CD14-positive monocyte (primary cell): ENCODE measurements around the gene TMEM164. TPM values are rescaled to one million over a fixed set of nuclear protein-coding genes. Genes with fewer than 3 reads are reported as not detected.

Experiments used
- DNase-seq, 3 donors: peaks; one replicate each; pipeline ENCODE4 v3.0.0-alpha.2; 2011 to 2022
- H2AFZ ChIP-seq: 2 replicates; pipeline ENCODE4 v1.6.0; 2012; ENCODE audit warnings: mild to moderate bottlenecking, low read depth, low read length, inconsistent platforms; ENCODE audit not compliant: insufficient read depth, poor library complexity, severe bottlenecking
- H3K27ac ChIP-seq, 2 donors: 1 replicate in 1 of 2; 2 replicates in 1 of 2; pipeline ENCODE4 v1.5.1; 2012 to 2013; ENCODE audit warnings: low read length in 2 of 2, control low read depth in 1 of 2, inconsistent platforms in 1 of 2, low read depth in 1 of 2, mild to moderate bottlenecking in 1 of 2
- H3K27me3 ChIP-seq, 2 donors: one replicate each; pipeline versions ENCODE4 v1.6.0 to v1.6.1; 2011 to 2013; ENCODE audit warnings: low read length in 2 of 2; ENCODE audit not compliant: control insufficient read depth in 2 of 2, insufficient read depth in 2 of 2
- H3K36me3 ChIP-seq, 2 donors: replicated peaks in 1 of 2; 1 replicate in 1 of 2; 2 replicates in 1 of 2; pipeline versions ENCODE4 v1.5.1 to v1.6.1; 2012 to 2013; ENCODE audit warnings: low read length in 2 of 2, control low read depth in 1 of 2, inconsistent platforms in 1 of 2, mild to moderate bottlenecking in 1 of 2; ENCODE audit not compliant: insufficient read depth in 2 of 2, control insufficient read depth in 1 of 2
- H3K4me1 ChIP-seq, 2 donors: 1 replicate in 1 of 2; 2 replicates in 1 of 2; pipeline versions ENCODE4 v1.5.1 to v1.6.1; 2012 to 2013; ENCODE audit warnings: low read length in 2 of 2, control low read depth in 1 of 2, inconsistent platforms in 1 of 2, mild to moderate bottlenecking in 1 of 2, moderate library complexity in 1 of 2; ENCODE audit not compliant: insufficient read depth in 2 of 2, control insufficient read depth in 1 of 2
- H3K4me2 ChIP-seq: replicated peaks from 2 replicates; pipeline ENCODE3; 2012; ENCODE audit warnings: low read length, moderate library complexity, mild to moderate bottlenecking; ENCODE audit not compliant: poor library complexity, severe bottlenecking; ENCODE audit errors: extremely low read depth
- H3K4me3 ChIP-seq, 3 experiments: fragments of 200-600 bp in 1 of 3; sonication (generic) in 1 of 3; replicated peaks in 1 of 3; 1 replicate in 2 of 3; 2 replicates in 1 of 3; pipeline ENCODE4 v1.5.1; 2011 to 2013; ENCODE audit warnings: low read length in 3 of 3, mild to moderate bottlenecking in 3 of 3, control low read depth in 2 of 3, low read depth in 2 of 3, inconsistent platforms in 1 of 3, moderate library complexity in 1 of 3
- H3K79me2 ChIP-seq: 2 replicates; pipeline ENCODE4 v1.6.0; 2012; ENCODE audit warnings: mild to moderate bottlenecking, control low read depth, inconsistent platforms, low read length, moderate library complexity; ENCODE audit not compliant: insufficient read depth
- H3K9ac ChIP-seq: 2 replicates; pipeline ENCODE4 v1.6.0; 2017; ENCODE audit warnings: low read length, mild to moderate bottlenecking; ENCODE audit not compliant: insufficient read depth, poor library complexity, severe bottlenecking
- H3K9me3 ChIP-seq, 2 donors: replicated peaks in 1 of 2; 1 replicate in 1 of 2; 2 replicates in 1 of 2; pipeline versions ENCODE4 v1.5.1 to v1.6.1; 2012 to 2013; ENCODE audit warnings: low read length in 2 of 2, control low read depth in 1 of 2; ENCODE audit not compliant: control insufficient read depth in 1 of 2, insufficient read depth in 1 of 2
- H4K20me1 ChIP-seq: 2 replicates; pipeline ENCODE4 v1.6.0; 2012; ENCODE audit warnings: mild to moderate bottlenecking, low read length, control low read depth, moderate library complexity; ENCODE audit not compliant: insufficient read depth
- H3K27ac Mint-ChIP-seq, 7 donors: one replicate each; pipeline ENCODE4 v1.8.0; 2020; ENCODE audit warnings: mild to moderate bottlenecking in 7 of 7, mixed read lengths in 7 of 7, moderate library complexity in 6 of 7, inconsistent platforms in 2 of 7
- H3K27me3 Mint-ChIP-seq, 3 donors: one replicate each; pipeline ENCODE4 v1.8.0; 2021 to 2022; ENCODE audit warnings: low read depth in 3 of 3, mild to moderate bottlenecking in 3 of 3, mixed read lengths in 3 of 3, moderate library complexity in 3 of 3, inconsistent platforms in 1 of 3
- H3K36me3 Mint-ChIP-seq, 2 donors: one replicate each; pipeline ENCODE4 v1.8.0; 2020; ENCODE audit warnings: mixed read lengths in 2 of 2, inconsistent platforms in 1 of 2, mild to moderate bottlenecking in 1 of 2
- H3K4me1 Mint-ChIP-seq: one replicate; pipeline ENCODE4 v1.8.0; 2020; ENCODE audit warnings: mild to moderate bottlenecking, mixed read lengths
- H3K4me3 Mint-ChIP-seq, 2 donors: one replicate each; pipeline ENCODE4 v1.8.0; 2020; ENCODE audit warnings: mild to moderate bottlenecking in 2 of 2, mixed read lengths in 2 of 2, moderate library complexity in 1 of 2
- H3K9me3 Mint-ChIP-seq, 7 donors: one replicate each; pipeline ENCODE4 v1.8.0; 2020 to 2022; ENCODE audit warnings: mixed read lengths in 7 of 7, mild to moderate bottlenecking in 6 of 7, moderate library complexity in 6 of 7, inconsistent platforms in 2 of 7
- WGBS: methylation state at CpG from one replicate; pipeline ENCODE4 v1.1.5; 2013; ENCODE audit warnings: missing lambda C conversion rate; ENCODE audit not compliant: insufficient coverage; 5-methylcytosine and 5-hydroxymethylcytosine counted together
- intact Hi-C, 2 donors: fragments of 100-400 bp; cut with micrococcal nuclease; formaldehyde crosslinking; loops; one replicate each; pipeline versions ENCODE4 v1.15.0 to v1.15.1; 2023
- polyA plus RNA-seq, 3 donors: library from polyadenylated mRNA; depleted of rRNA in 1 of 3; unstranded in 2 of 3; stranded (reverse) in 1 of 3; fragments of 300-500 nt in 2 of 3; fragments of >200 nt in 1 of 3; fragmentation: Illumina TruSeq in 2 of 3; gene quantifications; 1 replicate in 2 of 3; 2 replicates in 1 of 3; pipeline ENCODE4 v1.2.3, GENCODE V29; 2012 to 2021
- TF ChIP-seq, protein P1 (sequence below): fragments of 200-600 bp; IDR thresholded peaks from one replicate; pipeline ENCODE4 v1.8.0; 2022; ENCODE audit warnings: antibody characterized with exemption, mild to moderate bottlenecking

The TMEM164 gene
- polyA plus RNA-seq, 3 donors = 5.3 to 39.5 (median 7.3) TPM

- no peaks in the 10 kb centered on the region for H3K9me3 ChIP-seq
- H3K9ac ChIP-seq = no peak overlapping the region
- H3K4me2 ChIP-seq = no peak overlapping the region
- H3K27ac ChIP-seq = no peak overlapping the region
- peaks cover 61% of the 10 kb centered on the region for H3K79me2 ChIP-seq
- peaks cover 0 to 2% of the 10 kb centered on the region in 2 donors for H3K27me3 ChIP-seq
- WGBS = 89% methylated on average over 1 of the region's 2 CpGs
- peaks cover 12 to 16% of the 10 kb centered on the region in 2 donors for H3K36me3 Mint-ChIP-seq
- H2AFZ ChIP-seq = no peak overlapping the region
- H3K27me3 Mint-ChIP-seq = peaks cover 0 to 2% (median 0%) of the 10 kb centered on the region in 3 donors
- H3K36me3 ChIP-seq = no peaks in the 10 kb centered on the region
- H3K4me1 Mint-ChIP-seq = peaks cover 55% of the 10 kb centered on the region
- peaks cover 20 to 26% of the 10 kb centered on the region in 2 donors for H3K4me1 ChIP-seq
- peaks cover 35% of the 10 kb centered on the region for H4K20me1 ChIP-seq
- peaks cover 0 to 2% (median 0%) of the 10 kb centered on the region in 7 donors for H3K9me3 Mint-ChIP-seq
- TF ChIP-seq, protein P1, sequence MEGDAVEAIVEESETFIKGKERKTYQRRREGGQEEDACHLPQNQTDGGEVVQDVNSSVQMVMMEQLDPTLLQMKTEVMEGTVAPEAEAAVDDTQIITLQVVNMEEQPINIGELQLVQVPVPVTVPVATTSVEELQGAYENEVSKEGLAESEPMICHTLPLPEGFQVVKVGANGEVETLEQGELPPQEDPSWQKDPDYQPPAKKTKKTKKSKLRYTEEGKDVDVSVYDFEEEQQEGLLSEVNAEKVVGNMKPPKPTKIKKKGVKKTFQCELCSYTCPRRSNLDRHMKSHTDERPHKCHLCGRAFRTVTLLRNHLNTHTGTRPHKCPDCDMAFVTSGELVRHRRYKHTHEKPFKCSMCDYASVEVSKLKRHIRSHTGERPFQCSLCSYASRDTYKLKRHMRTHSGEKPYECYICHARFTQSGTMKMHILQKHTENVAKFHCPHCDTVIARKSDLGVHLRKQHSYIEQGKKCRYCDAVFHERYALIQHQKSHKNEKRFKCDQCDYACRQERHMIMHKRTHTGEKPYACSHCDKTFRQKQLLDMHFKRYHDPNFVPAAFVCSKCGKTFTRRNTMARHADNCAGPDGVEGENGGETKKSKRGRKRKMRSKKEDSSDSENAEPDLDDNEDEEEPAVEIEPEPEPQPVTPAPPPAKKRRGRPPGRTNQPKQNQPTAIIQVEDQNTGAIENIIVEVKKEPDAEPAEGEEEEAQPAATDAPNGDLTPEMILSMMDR = no peak
- H3K4me3 Mint-ChIP-seq = no peak overlapping the region
- no peak overlapping the region for H3K27ac Mint-ChIP-seq
- no peak overlapping the region for H3K4me3 ChIP-seq
- no peak for DNase-seq
- intact Hi-C loops = loop anchor here in 1 of 2 donors (10.0 kb wide), 1 partner anchor 48 kb away; no protein-coding TSS in a partner anchor
Observed at GRCh38 chrX:110037178-110037577, 34.3 kb downstream of the TMEM164 start.

GRCh38 chrX:110038900-110039299, 36.0 kb downstream of the TMEM164 start:
- peaks cover 68% of the 10 kb centered on the region for H3K79me2 ChIP-seq
- H3K9me3 ChIP-seq = no peaks in the 10 kb centered on the region
- intact Hi-C loops = loop anchor here in 1 of 2 donors (10.0 kb wide), 1 partner anchor 46 kb away; no protein-coding TSS in a partner anchor
- H3K9ac ChIP-seq = no peak overlapping the region
- H4K20me1 ChIP-seq = peaks cover 30% of the 10 kb centered on the region
- peaks cover 32 to 43% of the 10 kb centered on the region in 2 donors for H3K4me1 ChIP-seq
- no peaks in the 10 kb centered on the region for H3K36me3 ChIP-seq
- H3K4me2 ChIP-seq = no peak overlapping the region
- Mint-ChIP-seq H3K27ac (peak overlapping the region in 1 of 7 donors; percentile 46), H3K4me3 (no peak overlapping the region), H3K36me3 (peaks cover 12 to 14% of the 10 kb centered on the region in 2 donors), H3K27me3 (peaks cover 0 to 2% (median 0%) of the 10 kb centered on the region in 3 donors), H3K9me3 (no peaks in the 10 kb centered on the region), H3K4me1 (peaks cover 64% of the 10 kb centered on the region)
- TF ChIP-seq, protein P1 = no peak
- no peak overlapping the region for H3K4me3 ChIP-seq
- DNase-seq = no peak
- H3K27ac ChIP-seq = no peak overlapping the region
- peaks cover 0 to 2% of the 10 kb centered on the region in 2 donors for H3K27me3 ChIP-seq
- H2AFZ ChIP-seq = no peak overlapping the region
